AG10803 (cell line): ENCODE measurements around the gene NODAL.

ENCODE experiments used
- DNase-seq: peaks from one replicate; pipeline ENCODE4 v3.0.0; 2010; ENCODE audit warnings: low read depth
- H3K4me3 ChIP-seq: 2 replicates; pipeline ENCODE4 v1.5.1; 2011; ENCODE audit warnings: mild to moderate bottlenecking, low read length, control low read depth
- CTCF ChIP-seq: conservative IDR thresholded peaks from 2 replicates; pipeline ENCODE4 v1.5.1; 2011; ENCODE audit warnings: mild to moderate bottlenecking, low read length, control low read depth, inconsistent platforms

Gene NODAL

DNA sequence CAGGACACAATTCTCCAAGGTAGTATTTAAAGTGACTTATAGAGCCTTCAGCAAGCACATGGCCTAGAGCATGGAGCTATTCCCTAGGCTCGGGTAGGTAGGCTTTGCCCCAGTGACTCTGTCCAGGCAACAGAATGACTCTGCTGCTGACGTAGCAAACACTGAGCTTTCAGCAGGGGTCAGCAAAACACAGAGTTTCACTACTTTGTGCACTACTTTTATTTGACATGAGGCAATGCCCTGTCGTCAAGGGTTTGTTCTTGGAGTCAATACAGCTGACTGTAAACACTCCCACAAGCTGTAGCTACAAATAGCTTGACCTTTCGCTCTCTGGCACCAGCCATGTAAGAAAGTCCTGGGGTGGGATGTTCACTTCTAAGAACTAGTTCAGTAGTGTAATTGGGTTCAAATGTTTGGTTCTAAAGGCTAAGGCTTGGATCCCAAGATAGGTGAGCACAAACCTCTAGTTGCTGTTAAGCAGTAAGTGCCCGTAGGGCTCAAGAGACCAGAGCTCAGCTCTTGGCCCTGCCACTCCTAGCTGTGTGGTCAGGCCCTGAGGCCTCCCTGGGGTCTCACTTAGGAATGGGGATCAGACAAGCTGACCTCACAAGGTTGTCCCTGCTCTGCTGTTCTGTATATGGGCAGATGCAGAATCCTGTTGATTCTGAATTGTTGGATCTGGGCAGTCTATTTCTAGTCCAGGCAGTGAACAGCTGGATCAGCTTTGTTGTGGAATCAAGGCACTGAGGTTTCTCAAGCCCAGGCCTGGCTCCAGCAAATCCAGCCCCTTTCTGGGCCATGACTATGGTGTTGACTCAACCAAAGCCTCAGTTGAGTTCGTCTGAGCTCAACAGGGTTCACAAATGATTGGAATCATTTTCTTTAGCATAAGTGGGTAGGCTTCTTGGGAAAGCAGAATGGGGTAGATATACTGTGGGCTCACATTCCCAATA lies 10.7 kb downstream of the NODAL start:
- no peak for TF ChIP-seq CTCF
- no peak overlapping the region for H3K4me3 ChIP-seq
- DNase-seq, result peak; percentile 58

DNA sequence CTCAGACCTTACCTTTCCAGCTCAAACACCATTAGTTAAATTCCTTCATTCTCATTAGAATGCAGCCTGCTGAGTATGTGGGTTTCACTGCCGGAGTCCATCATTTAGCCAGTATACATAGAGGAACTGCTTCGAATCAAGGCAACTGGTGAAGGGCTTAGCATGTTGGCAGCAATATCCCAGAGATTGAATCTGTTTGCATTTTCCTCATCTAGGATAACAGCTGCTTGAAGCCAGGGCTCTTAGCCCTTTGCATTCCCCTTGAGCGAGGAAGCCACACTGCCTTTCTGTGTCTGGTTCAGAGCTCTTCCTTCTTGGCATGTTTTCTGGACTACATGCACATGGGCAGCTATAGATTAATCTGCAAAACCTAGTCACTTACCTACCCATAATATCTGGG lies 14.7 kb downstream of the NODAL start:
- no peak overlapping the region for H3K4me3 ChIP-seq
- TF ChIP-seq CTCF, result no peak
- no peak for DNase-seq

DNA sequence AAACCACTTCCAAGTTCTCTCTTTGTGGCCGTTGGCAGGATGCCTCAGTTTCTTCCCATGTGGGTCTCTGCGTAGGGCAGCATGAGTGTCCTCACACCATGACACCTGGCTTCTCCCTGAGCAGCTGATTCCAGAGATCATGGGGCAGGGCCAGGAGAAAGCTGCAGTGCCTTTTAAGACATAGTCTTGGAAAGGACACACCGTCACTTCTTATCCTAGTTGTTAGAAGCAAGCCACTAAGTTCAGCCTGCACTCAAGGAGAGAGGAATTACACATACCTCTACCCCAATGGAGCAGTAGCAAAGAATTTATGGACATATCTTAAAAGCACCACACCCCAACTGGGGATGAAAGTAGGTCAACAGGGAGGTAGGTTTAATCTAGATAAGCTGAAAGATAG lies 16.4 kb downstream of the NODAL start:
- no peak for DNase-seq
- H3K4me3 ChIP-seq, result no peak overlapping the region

DNA sequence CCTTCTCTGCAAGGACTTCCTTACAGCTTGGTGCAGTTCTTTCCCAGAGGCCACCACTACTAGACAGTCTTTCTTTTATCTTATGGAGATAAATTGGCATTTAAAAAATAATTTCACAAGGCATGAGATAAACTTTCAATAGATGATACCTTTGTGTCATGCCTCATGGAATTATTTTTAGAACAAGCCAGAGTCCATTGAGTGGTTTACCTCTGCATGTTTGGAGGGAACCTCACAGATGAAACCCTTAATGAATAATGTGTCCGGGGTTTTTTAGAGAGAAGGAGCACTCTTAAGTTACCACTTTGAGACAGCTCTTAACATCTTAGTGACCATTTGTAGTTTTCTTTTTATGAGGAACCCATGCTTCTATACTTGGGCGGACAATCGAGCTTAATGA lies 17.2 kb downstream of the NODAL start:
- TF ChIP-seq CTCF, result no peak
- no peak overlapping the region for H3K4me3 ChIP-seq
- DNase-seq, result no peak

More for the DNA sequence above, 16.4 kb downstream of the NODAL start:
- no peak for TF ChIP-seq CTCF

GRCh38 chr10:70418713-70419112 lies 22.8 kb downstream of the NODAL start:
- no peak for DNase-seq
- H3K4me3 ChIP-seq, result no peak overlapping the region
- no peak for TF ChIP-seq CTCF

DNA sequence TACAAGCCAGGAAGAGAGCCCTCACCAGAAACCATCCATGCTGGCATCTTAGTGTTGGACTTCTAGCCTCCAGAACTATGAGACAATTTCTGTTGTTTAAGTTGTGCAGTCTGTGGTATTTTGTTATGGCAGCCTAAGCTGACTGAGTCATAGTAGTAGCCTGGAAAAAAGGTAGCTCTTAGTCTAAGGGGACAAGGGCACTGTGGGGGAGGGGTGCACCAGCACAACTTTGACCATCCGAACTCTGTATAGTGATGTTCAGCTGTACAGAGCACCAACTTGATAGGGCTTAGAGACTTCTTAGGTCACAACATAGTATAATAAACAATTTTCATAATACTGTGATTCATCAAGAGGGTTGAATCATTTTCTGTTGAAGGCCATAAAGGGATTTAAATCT lies 23.3 kb downstream of the NODAL start:
- no peak overlapping the region for H3K4me3 ChIP-seq
- peak; percentile 29 for DNase-seq
- TF ChIP-seq CTCF, result no peak

DNA sequence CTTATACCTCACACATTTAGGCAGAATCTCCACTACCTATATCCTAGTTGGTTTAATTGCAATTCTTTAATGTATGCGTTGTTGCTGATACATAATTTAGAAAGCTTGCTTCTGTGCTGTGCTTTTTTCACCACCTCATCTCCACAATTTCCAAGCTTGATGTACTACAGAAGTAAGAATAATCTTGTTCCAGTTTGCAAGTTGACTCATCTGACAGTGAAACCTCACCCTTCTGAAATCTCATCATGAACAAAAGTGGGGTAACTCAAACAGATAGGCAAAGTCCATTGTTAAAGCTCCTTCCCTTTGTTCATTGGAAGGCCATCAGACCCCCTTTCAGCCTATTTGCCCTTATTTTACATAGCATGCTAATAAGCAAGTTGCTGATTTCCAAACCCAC lies 23.9 kb downstream of the NODAL start:
- no peak for DNase-seq
- TF ChIP-seq CTCF, result no peak

More for the DNA sequence above, 23.9 kb downstream of the NODAL start:
- H3K4me3 ChIP-seq, result no peak overlapping the region
